CD4-positive, alpha-beta T cell treated with Interferon alpha-2 for 1 hour (primary cell): ENCODE results near the gene MID1.

Experiments used
- DNase-seq, 2 donors: peaks; one replicate each; pipeline ENCODE4 v3.0.0-alpha.2; 2020 to 2022

MID1 gene

DNA sequence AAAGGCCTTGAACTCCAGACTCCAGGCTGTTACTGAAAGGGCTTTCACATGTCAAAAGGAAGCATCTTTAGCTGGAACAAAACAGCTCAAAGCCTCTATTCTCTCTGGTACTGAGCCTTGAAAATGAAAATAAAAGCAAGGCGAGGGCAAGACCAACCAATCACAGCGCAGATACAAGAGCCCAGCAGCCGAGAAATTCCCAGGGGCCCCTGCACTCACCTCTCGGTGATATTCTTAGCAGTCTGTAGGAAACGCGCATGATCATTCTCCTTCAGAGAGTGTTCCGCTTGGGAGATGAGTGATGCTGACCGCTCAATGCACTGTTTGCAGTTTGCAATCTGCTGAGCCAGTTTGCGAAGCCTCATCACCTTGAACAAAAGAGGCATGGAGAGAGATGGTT, 138.1 kb downstream of the MID1 start:
- peak in 1 of 2 donors; percentile 8 for DNase-seq

DNA sequence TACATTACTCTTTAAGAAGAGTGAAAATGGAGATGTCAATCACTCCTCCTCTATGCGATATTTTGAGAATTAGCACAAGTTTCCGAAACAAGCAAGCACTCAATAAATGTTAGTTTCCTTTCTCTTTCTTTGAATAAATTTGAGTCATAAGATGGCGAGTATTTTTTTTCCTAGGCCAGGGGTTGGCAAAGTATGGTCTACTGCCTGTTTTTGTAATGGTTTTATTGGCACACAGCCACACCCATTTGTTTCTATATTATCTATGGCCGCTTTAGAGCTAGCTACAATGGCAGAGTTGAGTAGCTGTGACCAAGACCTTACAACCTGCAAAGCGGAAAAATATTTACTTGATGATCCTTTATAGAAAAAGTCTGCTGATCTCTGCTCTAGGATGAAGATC, 139.5 kb downstream of the MID1 start:
- DNase-seq: no peak

DNA sequence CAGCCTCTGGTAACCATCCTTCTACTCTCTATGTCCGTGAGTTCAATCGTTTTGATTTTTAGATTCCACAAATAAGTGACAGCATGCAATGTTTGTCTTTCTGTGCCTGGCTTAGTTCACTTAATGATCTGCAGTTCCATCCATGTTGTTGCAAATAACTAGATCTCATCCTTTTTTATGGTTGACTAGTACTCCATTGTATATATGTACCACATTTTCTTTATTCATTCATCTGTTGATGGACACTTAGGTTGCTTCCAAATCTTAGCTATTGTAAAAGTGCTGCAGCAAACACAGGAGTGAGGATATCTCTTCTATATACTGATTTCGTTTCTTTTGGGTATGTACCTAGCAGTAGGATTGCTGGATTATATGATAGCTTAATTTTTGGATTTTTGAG, 140.9 kb downstream of the MID1 start:
- DNase-seq: no peak

DNA sequence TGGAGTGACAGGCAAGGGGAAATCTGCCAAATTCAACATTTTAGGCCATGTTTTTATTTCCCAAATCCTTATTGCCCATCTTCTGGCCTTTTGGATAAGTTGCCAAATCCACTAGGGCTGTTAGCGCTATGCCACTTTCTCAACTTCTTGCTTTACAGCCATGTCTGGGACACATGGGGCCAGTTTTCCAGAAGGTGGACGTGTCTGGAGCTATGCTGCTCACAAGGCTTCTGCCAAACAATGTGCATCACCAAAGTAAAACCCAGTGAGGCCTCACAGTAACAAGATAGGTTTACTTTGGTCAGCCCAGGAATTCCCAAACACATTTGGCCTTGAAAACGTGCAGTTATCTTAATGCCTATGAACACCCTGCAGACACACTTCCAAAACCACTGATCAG, 142.9 kb downstream of the MID1 start:
- no peak for DNase-seq

DNA sequence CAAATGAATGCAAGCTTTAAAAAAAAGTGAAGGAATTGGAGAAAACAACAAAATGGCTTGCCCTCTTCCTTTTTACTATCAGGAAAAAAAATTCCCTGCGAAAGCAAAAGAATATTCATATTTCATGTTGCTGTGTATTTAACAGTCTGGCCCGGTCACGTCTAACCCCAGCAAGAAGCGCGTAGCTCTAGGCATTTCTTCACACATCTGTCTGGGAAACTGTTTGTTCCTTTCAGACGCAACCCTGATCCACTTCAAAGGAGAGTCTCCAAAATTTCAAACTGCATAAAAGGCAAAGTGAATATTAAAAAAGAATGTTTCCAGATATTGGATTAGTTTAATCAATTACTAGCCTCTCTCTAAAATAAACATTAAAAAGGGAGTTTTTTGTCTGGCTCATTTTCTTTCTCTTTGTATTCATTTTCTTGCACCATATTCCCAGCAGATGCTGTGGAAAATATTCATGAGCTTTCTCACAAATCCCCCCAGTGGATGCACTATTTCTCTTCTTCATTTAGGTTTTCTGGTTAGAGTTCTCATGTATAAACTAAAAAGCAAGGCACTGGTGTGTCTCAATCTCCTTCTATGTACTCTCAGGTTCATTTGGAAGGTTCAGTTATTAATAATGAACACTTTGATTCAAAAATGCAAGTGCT, 145.3 kb downstream of the MID1 start:
- no peak for DNase-seq

DNA sequence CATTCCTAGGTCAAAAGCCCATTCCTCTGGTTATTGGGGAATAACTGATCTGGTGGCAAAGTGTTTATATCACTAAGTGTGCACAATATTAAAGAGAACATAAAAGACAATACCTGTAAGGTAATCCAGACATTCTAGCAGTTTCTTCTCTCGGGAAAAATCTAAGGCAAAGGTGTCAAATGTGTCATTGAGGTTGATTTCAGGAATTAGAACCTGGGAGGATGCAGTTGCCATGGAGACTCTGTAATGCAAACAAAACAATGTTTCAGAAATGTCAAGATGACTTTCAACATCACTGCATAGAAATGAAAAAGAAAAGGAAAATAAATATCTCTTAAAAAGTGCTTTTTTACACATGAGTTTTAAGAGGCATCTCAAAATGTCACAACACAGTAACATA, 145.9 kb downstream of the MID1 start:
- DNase-seq: no peak

DNA sequence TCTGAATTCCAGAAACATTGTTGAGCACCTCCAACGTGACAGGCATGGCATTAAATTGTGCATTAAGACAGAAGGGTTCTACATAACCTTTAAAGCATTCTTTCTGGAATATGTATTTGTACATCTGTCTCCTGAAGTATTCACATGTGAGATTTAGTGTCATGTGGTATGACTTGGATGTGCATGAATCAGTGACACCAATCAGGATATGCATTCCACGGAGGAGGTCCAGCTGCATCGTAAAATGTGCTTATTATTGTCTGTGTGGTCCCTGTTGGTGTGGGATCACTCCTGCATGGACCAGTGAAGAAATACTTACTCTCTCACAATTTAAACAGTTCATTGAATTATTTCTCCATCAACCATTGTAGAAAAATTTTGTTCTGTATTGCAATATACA, 149.0 kb downstream of the MID1 start:
- DNase-seq: no peak

DNA sequence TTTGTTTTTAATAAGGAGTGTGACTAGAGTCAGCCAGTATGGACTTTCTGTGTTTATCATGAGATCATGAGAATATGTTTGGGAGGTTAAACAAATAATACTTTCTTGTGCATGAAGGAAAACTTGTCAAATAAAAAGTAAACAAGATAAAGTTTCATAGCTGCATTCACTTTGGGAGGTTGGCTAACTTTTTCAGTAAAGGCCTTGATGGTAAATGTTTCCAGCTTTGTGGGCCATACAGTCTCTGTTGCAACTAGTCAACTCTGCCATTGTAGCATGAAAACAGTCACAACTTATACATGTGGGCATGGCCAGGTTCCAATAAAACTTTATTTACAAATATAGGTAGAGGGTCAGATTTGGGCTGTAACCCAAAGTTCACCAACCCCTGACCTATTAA, 150.4 kb downstream of the MID1 start:
- no peak for DNase-seq

DNA sequence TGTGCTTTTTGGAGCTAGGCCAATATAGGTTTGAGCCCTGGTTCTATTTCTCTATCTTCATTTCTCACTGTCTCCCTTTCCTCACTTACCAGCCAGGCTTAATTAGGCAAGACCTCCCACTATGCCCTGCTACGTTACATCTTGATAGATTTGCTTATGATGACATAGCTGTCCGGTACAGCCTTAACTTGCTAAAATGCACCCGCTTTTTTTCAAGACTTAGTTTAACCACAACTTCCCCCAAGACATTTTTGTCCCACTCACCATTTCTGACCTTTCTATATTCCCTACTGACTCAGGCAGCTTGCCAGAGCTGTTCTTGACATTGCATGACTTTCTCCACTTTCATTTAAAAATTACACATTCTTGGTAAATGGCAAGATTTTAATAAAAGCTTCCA, 152.6 kb downstream of the MID1 start:
- no peak for DNase-seq

DNA sequence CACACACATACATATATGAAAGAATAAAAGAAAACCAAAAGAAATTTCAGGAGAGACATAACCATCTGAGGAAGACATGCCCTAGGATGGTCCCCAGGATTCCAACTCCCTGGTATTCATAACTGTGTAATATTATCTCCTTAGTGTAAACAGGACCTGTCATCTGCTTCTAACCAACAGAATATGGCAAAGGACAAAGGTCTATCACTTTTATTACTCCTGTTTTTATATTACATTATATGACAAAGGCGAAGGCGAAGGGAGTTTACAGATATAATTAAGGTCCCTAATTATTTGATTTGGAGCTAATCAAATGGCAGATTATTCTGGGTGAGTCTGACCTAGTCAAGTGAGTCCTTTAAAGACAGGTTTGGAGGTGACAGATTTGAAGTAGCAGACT, 155.1 kb downstream of the MID1 start:
- DNase-seq: no peak

DNA sequence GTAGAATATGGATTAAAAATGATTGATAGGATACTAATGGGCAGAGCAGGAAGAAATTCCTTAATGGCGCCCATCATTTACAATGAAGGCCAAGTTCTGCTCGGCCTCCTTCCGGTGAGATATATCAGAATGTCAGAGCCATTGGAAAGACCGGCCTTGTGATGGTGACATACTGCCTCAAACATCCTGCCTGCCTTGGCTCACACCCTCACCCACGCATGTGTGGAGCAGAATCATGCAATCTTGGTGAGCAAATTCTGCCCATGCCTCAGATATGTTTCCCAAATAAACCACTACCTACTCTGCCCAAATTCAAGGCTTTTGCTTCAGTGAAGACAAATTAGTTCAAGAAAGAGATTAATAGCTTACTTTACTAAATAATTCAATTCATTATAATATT, 163.3 kb downstream of the MID1 start:
- no peak for DNase-seq

DNA sequence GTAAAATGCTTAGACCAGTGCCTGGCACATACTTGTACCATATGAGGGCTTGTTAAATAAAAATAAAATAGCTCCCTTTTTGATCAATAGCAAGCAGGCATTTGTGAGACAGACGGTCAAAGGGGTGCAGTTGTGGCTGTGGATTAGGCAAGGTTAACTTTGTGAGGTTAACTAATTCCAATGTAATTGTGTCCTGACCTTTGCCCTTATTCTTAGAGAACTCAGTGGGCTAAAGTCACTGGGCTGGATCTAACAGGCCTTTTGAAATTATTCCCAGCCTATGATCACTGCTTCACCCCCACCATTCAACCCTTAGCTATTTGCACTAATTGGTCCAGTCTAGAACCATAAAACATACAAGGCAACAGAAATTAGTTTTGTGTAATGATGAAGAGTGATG, 166.4 kb downstream of the MID1 start:
- DNase-seq: no peak

DNA sequence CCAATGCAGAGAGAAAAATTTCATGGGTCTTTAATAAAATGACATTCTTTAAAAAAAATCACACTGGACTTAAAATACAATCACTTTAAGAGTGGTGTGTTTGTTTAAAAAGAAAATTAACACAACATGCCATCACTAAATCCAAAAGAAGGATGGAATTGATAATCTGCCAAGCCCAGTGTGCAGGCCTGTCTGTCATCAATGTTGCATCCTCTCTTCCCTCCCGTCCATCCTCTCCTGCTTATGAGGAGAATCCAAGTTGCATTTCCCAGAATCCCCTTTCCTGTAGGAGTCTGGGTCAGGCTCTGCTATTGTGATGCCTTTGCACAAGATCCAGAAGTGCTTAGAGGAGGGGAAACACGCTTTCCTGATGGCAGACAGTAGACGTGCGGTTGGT, 169.4 kb downstream of the MID1 start:
- no peak for DNase-seq

DNA sequence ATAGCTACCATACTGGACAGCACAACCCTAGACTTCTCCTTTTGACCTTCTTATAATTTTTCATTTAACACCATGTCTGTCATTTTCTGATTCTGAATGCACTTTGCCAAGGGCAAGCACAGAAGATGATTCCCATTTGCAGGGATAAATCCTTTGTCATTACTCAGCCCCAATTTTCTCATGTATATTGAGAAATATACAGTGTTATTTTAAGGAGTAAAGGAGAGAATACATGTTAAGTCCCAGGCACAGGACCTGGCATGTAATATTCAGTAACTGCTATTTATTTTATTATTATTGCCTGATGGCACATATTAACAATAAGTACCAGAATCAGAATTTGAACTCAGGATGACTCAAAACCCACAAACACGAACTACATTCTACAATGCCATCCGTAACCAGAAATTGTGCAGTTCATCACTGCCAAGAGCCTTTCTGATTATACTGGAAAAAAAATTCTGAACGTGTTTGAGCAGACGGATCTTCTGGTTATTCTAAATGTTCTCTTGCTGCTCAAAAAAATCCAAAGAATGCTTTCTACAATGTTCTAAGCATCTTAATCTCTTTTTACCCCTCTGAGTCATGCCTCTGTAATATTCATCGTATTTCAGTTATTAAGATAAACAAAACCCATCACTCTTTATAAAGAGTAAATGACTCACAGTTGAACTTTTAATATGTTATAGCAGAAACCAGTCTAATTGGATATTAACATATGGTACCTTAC, 170.0 kb downstream of the MID1 start:
- DNase-seq: no peak

DNA sequence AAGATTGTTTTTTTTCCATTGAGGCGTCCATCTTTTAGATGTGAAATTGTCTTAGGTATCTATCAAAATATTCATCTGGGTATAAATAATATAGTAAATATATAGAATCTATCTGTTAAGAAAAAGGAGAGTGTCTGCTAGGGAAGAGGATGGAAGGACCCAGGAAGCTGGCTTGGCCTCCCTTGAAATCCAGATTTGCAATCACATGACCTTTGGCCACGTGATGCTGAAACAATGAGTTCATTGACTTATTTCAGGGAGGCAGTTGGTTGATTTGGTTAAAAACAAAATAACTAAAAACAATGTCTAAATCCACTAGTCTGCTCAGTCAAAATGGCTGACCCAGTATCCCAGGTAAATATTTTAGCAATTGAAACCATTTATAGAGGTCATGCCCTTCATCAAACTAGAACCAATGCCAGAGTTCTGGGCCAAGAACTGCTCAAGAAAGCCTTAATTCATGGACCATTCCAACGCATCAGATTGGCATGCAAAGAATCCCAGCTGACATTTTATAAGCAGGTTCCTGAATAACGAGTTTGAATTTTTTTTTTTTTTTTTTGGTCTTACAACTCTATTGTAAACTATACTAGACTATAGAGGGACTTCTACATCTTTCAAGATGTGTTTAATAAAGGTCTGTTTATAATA, 172.7 kb downstream of the MID1 start:
- DNase-seq: no peak

DNA sequence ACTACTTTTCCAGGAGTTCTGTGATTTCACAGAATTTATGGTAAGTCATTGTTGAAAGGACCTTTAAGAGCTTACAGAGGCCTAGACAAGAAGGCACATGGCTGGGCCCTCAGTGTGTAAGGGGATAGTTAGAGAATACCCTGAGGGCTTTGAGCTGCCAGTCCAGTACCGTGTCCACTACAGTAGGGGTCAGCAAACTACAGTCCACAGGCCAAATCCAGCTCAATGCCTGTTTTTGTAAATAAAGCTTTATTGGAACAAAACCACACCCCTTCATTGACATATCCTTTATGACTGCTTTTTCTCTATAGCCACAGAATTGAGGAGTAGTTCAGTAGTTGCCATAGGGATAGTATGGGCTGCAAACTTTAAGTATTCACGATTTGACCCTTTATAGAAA, 176.2 kb downstream of the MID1 start:
- DNase-seq: no peak

DNA sequence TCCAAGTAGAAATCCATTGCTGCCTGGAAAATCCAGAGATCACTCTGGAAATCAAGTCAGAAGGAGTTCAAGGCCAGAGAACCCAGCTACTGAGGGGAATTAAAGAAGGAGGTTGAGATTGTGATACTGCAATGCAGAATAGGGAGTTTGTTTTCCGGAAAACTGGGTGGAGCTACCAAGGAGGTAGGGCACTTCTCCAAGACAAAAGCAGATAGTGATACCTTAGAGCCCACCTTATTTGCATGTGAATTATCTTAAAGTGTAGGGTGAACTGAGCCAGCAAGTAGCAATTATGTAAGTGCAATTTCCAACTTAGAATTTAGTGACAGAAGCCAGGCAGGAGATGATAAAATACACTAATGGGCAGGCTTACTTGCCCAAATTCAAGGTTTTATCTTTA, 178.9 kb downstream of the MID1 start:
- no peak for DNase-seq

DNA sequence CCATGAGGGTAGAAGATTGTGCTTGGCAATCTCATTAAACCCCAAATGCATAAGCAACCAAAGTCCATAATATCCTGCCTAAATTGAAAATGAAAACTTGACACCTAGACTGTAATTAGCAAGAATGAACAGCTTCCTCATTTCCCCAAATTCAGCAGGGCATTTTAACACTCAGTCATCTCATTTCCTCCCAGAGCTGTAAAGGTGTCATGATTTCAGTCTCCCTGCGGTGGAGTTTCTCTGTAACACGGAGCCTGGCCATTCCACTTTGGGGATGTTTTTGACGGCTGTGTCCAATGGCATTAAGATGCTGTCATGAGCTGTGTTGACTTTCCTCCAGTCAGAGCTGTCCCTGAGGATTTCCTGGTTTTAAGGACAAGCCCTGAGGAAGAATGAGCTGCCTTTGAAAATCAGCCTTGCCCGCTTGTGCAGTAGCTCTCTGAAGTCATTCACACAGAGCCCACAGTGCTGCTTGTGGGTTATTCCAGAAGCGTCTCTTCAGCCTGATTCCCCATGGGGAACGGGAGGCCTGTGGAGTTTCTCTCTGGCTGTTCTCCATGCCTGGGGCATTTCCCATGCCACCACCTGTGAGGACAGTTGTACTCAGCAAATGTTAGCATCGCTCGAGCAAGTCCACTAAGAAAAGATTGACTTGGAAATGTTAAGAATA, 187.0 kb downstream of the MID1 start:
- DNase-seq: no peak

DNA sequence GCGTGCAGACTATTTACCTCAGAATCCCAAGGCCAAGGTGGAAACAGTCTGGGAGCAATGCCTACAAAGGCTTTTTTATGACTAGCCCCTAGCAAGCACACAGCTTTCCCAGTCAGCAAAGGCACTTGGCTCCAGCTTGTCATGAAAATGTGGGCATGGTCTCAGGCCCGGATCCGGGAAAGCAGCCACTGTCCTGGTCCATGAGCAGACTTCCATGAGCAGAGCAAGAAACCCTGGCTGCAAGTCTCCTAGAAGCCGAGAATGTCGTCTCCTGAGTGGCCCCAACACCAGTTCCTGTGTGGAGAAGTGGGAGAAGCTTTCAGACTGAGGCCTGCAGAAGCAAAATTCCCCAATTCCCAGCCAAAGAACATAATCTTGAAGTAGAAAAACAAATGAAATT, 190.5 kb downstream of the MID1 start:
- no peak for DNase-seq

DNA sequence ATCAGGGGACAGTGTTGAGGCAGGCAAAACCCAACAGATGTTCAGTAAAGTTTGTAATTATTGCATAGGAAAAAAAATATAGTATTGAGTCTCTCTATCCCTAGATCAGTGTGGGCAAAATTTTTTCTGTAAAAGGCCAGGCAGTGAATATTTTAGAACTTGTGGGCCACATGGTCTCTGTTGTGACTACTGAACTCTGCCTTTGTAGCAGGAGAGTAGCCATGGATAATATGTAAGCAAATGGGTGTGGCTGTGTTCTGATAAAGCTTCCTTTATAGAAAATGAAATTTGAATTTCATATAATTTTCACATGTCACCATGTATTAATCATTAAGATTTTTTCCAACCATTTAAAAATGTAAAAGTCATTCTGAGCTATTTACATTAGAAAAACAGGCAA, 193.1 kb downstream of the MID1 start:
- no peak for DNase-seq

DNA sequence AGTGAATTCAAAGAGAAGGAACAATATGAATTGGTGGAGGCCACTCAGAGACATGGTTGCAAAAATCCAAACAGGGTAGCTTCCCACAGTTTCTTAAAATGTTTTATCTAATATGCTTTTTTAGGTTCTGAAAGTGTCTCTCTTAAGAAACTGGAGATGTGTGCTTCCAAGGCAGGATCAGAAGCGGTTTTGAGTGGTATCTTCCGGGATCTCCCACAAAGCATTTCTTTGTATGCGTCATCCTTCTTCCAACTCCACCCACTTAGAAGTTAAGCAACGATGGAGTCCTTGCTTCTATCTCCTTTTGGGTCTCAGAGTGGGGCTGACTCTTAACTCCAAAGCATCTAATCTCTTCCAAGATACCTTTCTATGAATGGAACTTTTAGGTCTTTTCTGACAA, 196.7 kb downstream of the MID1 start:
- DNase-seq: no peak

DNA sequence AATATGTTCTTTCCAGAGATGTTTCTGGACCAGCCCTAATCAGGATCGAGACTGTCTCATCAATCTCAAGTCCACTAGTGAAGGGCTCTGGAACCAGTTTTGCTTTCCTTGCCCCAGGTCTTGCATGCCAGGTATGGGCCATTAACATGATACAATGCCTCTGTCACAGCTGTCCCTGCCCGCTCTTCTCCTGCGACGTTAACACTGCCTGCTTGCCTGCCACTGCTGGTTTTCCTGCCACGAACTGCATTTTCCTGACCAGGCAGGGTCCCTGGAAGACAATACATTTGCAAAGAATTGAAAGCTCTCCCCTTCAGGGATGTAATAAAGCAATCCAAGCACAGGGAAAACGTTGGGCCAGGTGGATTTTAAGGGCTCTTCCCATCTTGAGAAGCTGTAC, 200.3 kb downstream of the MID1 start:
- no peak for DNase-seq

DNA sequence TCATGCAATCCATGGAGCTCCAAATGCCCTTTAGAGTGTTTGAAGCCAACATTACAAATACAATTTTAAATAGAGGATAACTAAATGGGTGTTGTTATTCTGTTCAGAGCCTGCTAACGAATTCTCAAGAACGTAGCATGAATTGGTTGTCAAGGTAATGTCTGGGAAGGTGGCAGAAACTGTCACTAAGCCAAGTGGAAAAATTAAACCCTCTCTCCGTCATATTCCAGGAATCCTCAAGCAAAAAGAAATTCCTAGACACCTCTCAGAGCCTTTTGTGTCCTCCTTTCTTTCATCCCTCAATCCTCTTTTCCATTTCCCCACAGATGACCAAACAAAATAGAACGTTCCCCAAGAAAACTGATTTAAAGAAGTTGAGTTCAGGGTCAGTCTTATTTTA, 204.0 kb downstream of the MID1 start:
- DNase-seq: no peak
